NCI-H345 (cell line): ENCODE data around the gene FAM221A.
"Not testable (repeated sequence)": the region's sequence is repeated elsewhere in the genome, so short reads cannot be mapped to it uniquely, and the experiment has no call there.

Source experiments
- DNase-seq: peaks from one replicate; lab custom pipeline; 2025; lab: John Stamatoyannopoulos, UW

Gene FAM221A

DNA sequence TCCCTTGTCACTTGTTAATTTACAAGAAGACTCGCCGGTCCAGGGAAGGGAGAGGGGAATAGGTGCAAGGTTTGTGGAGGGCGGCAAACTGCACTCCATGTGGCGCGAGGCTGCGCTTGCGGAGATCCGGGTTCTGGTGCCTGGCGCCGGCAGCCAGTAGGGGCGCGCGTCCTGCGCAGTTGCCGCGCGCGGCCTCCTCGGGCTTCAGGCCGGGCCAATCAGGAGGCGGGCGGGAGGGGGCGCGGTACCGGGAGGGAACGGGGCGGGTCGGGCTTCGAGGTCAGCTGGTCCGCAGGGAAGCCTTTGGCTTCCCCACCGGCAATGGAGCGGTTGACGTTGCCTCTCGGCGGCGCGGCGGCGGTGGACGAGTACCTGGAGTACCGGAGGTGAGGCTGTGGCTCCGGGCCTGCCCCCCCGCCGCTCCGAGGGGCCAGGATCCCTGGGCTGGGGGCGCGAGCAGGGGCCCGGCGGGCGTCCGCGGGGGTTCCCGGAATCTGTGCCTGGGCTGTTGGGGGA is at the start of gene FAM221A:
Gene FAM221A, plus strand, starts transcription at position 302 of the 516 bp plus-strand sequence. Its CDS starts 20 bp downstream, at position 322.
- DNase-seq = peak; percentile 91

- no peak for DNase-seq
Measured at GRCh38 chr7:23633417-23633816, 46.6 kb upstream of the FAM221A start.

DNA sequence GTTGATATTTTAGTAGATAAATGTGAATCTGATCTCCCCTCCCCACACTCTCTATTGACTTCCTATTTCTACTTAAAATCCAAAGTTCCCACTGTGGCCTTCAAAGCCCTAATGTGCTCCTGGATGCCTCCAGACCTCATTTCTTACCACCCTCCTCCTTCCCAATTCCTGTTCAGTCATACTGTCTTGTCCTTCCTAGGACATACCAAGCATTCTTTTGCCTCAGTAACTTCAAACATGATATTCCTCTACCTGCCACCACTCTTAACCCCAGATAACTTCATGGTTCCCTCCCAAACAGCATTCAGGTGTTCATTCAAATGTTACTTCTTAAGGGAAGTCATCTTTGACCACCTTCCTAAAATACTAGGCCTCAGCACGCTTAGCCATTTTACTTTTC is 34.2 kb upstream of the FAM221A start:
- DNase-seq = no peak

- no peak for DNase-seq
Measured at GRCh38 chr7:23653942-23654341, 26.1 kb upstream of the FAM221A start.

DNA sequence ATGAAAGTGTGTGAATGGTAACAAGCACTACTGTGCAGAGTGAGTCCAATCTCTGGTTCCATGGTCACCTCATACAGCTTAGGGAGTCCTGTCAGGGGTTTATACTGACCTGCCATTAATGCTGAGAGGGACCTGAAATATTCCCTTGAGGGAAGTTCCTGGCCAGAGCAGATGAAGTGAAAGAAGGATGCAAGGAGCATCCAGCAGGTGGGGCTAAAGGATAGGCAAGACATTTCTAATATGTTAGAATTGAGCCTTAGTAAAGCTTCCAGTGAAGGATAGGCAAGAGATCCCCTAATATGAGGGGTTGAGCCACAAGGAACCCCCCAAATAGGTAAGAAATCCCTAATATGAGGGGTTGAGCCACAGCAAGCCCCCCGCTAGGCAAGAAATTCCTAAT is 25.5 kb upstream of the FAM221A start:
- no peak for DNase-seq

DNA sequence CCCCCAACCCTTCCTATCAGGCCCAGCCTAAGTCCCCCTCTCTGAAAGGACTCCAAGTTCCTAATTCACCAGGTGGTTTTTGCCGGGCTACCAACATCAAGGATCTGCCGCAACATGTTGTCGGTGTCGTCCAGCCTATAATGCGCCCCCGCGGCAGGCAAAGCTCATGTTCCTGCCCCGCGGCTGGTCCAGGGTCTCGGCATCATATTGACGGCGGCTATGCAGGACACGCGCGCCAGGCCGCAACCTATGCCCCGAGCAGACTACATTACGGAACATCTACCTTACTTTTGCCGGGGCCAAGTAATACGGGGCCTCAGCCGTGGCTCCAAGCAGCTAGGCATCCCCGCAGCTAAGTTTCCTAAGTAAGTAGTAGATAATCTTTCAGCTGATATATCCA is 24.6 kb upstream of the FAM221A start:
- no peak for DNase-seq

GRCh38 chr7:23658831-23659427 is 21.1 kb upstream of the FAM221A start:
- DNase-seq = no peak

GRCh38 chr7:23661385-23661784 is 18.6 kb upstream of the FAM221A start:
- no peak for DNase-seq

GRCh38 chr7:23662124-23662983 is 17.6 kb upstream of the FAM221A start:
- DNase-seq = no peak

GRCh38 chr7:23662984-23663313 is 17.1 kb upstream of the FAM221A start:
- no peak for DNase-seq

GRCh38 chr7:23664122-23664521 is 15.9 kb upstream of the FAM221A start:
- DNase-seq = no peak

DNA sequence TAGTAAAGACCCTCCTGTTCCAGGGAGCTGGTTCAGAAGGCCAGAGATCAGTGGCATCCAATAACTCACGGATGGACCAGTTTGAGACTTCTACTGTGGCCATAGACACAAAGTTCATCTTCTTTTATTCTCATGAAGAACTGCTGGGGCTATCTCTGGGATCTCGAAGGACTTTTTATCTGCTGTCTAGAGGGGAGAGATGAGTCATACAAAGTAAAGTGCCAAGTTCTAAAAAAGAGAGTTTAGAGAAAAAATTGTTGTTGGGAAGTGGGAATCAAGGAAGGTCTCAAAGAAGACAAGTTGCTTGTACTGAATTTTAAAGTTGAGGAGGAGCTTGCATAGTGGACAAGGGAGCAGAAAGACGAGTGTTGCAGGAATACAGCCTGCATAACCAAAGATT is 8.0 kb upstream of the FAM221A start:
- no peak for DNase-seq

DNA sequence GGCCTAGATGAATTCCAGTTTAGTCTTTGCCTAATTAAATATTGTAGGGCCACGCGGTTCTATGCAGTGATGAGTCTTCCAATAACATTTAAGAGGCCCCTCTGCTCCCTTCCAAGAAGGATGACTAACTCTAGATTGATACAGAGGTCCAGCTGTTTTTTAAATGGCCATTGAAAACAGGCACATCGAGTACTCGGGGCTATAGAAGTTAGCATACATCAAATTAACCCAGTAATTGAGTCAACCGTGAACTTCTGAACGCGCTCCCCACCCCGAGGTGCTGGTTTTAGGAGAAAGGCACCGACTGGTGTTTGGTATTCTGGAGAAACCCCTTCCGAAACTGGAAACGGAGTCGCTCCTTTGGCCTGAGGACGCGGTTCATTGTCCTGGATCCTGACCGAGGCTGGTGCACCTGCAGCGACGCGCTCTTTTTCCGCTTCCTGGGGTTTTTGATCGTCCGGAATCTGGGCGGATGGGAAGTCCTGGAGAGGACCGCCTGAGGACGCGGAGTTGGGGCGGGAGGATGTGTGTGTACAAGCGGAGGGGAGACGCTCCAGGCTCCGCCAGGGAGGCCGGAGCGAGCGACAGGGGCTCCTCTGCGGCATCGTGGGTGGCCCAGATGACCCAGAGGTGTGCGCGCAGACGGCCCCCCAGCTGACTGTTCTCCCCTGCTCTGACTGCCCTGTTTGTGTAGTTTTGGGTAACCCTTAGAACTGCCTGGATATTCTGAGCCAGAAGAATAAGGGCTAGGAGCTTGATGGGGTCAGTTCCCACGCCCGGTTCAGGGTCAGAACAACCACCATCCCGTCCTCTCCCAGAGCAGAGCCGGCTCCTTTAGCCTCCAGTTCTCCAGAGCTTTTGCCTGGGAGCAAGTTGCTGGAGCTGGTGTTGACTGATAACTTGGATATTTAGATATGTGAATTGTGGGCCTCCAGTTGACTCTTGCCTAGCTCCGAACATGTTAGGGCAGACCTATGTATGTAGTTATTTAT is 711 bp downstream of the FAM221A start:
- peak; percentile 76 for DNase-seq

GRCh38 chr7:23684041-23684440 is 4.0 kb downstream of the FAM221A start:
- not testable (repeated sequence) for DNase-seq

- DNase-seq = no peak
Measured at GRCh38 chr7:23685731-23686130, 5.7 kb downstream of the FAM221A start.

- DNase-seq = no peak
Measured at GRCh38 chr7:23687011-23687410, 7.0 kb downstream of the FAM221A start.

DNA sequence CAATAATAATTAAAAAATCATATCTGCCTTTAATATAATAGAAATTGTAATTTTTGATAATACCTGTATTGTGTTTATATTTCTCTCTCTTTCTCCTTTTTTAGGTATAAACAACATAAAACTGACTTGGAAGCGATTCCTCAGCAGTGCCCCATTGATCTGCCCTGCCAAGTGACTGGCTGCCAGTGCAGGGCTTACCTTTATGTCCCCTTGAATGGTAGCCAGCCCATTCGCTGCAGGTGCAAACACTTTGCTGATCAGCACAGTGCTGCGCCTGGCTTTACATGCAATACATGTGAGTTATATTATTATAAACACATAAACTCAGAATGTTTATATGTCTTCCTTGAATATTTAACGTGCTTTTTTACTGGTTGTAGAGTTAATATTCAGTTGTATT is 9.2 kb downstream of the FAM221A start:
- no peak for DNase-seq

- DNase-seq = no peak
Measured at GRCh38 chr7:23691320-23691719, 11.3 kb downstream of the FAM221A start.

DNA sequence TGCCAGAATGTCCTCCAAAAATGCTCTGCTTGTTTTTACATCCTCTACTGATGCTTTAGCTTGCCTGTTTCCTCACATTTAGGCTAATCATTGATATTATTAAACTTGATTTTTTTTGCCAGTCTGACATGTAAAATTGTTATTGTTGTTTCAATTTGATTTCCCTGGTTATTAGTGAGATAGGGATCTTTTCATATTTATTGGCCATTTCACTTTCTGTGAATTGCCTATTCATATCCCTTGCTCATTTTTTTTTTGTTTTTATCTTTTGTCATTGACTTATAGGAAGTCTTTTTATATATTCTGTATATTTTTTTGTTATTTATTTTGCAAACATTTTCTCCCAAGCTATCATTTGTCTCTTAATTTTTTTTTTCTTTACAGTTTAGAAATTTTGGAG is 13.2 kb downstream of the FAM221A start:
- no peak for DNase-seq

DNA sequence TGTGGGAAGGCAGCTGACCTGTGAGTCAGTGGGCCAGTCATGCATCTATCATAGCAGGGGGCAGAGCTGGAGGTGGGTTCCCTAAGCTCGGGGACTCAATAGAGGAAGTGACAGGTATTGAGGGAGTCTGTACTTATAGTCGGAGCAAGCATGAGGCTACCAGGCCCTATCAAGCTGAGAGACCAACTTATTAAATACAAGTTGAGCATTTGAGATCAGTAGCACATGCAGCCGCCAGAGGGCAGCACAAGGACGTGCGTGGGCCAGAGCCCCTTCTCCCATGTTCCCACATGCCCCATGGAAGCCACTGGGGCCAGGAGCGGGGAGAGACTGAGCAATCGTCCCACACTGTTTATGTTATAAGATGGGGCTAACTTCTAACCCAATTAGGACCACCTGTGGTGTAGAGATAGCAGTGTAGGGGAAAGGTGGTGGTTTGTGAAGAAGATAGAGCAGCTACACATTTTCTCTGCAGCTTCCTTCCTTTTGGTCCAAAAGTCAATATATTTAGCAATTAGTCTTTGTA is 17.0 kb downstream of the FAM221A start:
- DNase-seq = peak; percentile 1

- no peak for DNase-seq
Measured at GRCh38 chr7:23698822-23699221, 18.8 kb downstream of the FAM221A start.

DNA sequence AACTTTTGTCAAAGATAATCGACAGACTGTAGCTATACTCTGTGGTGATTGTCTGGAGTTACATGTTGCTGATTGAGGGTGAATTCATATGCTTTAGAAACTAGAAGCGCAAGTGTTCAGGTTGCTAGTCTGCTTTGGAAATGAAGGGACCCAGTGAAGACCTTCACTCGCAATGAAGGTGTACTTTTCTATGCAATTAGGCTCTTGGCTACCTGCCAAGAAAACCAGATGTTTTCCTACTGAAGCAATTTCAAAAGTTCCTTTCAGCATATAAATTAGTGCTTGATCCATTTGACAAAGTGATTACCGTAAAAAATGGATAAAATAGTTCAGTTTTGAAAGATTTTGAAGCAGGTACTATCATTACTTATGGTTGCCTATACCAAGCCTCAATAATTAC is 20.0 kb downstream of the FAM221A start:
- no peak for DNase-seq
